ENCODE measurements around the gene GPR156.
"Not testable (repeated sequence)": the region's sequence is repeated elsewhere in the genome, so short reads cannot be mapped to it uniquely, and the experiment has no call there.

Gene GPR156

GRCh38 chr3:120157681-120158080, 127.3 kb downstream of the GPR156 start:
- TF ChIP-seq LEF1 (IDR thresholded peaks at IDR 0.05; ENCODE audit: borderline replicate concordance) (no peak), FOXM1 (IDR thresholded peaks at IDR 0.05; ENCODE audit: borderline replicate concordance) (no peak), TARDBP (IDR thresholded peaks at IDR 0.05) (no peak), BHLHE40 (IDR thresholded peaks at IDR 0.05; ENCODE audit: borderline replicate concordance) (no peak), L3MBTL2 (conservative IDR thresholded peaks at IDR 0.05) (no peak), SP1 (IDR thresholded peaks at IDR 0.05) (no peak), CTBP1 (IDR thresholded peaks at IDR 0.05; ENCODE audit: borderline replicate concordance) (no peak), ARNT (IDR thresholded peaks at IDR 0.05) (no peak), HDGF (IDR thresholded peaks at IDR 0.05; ENCODE audit: borderline replicate concordance) (no peak), FOXA1 (IDR thresholded peaks at IDR 0.05) (no peak), PKNOX1 (IDR thresholded peaks at IDR 0.05) (no peak), NFRKB (IDR thresholded peaks at IDR 0.05) (no peak), SUZ12 (IDR thresholded peaks at IDR 0.05) (no peak), ELF4 (IDR thresholded peaks at IDR 0.05) (no peak), FOXK2 (IDR thresholded peaks at IDR 0.05) (no peak), ZNF384 (IDR thresholded peaks at IDR 0.05) (no peak)
- no peak for DNase-seq (ENCODE audit: extremely low spot score)
- CTCF ChIA-PET: interaction anchor here (0.6 kb wide), 1 partner anchor 45 kb away, joined by 4 read pairs; no protein-coding TSS in a partner anchor
- POLR2A ChIA-PET: no interaction called here

GRCh38 chr3:120157113-120157512, 127.9 kb downstream of the GPR156 start:
- ChIA-PET POLR2A (no interaction called here), CTCF (no interaction called here)
- TF ChIP-seq LEF1 (IDR thresholded peaks at IDR 0.05; ENCODE audit: borderline replicate concordance) (no peak), L3MBTL2 (conservative IDR thresholded peaks at IDR 0.05) (no peak), FOXM1 (IDR thresholded peaks at IDR 0.05; ENCODE audit: borderline replicate concordance) (no peak), ARNT (IDR thresholded peaks at IDR 0.05) (no peak), BHLHE40 (IDR thresholded peaks at IDR 0.05; ENCODE audit: borderline replicate concordance) (no peak), NFRKB (IDR thresholded peaks at IDR 0.05) (no peak), TARDBP (IDR thresholded peaks at IDR 0.05) (no peak), FOXA1 (IDR thresholded peaks at IDR 0.05) (no peak), ZNF384 (IDR thresholded peaks at IDR 0.05) (no peak), SUZ12 (IDR thresholded peaks at IDR 0.05) (no peak), PKNOX1 (IDR thresholded peaks at IDR 0.05) (no peak), FOXK2 (IDR thresholded peaks at IDR 0.05) (no peak), CTBP1 (IDR thresholded peaks at IDR 0.05; ENCODE audit: borderline replicate concordance) (no peak), HDGF (IDR thresholded peaks at IDR 0.05; ENCODE audit: borderline replicate concordance) (no peak), ELF4 (IDR thresholded peaks at IDR 0.05) (no peak)
- no peak for DNase-seq (ENCODE audit: extremely low spot score)

GRCh38 chr3:120156699-120157098, 128.3 kb downstream of the GPR156 start:
- ChIA-PET POLR2A (no interaction called here), CTCF (no interaction called here)
- DNase-seq (ENCODE audit: extremely low spot score): no peak
- TF ChIP-seq ZNF384 (IDR thresholded peaks at IDR 0.05) (no peak), BHLHE40 (IDR thresholded peaks at IDR 0.05; ENCODE audit: borderline replicate concordance) (no peak), ELF4 (IDR thresholded peaks at IDR 0.05) (no peak), FOXM1 (IDR thresholded peaks at IDR 0.05; ENCODE audit: borderline replicate concordance) (no peak), SP1 (IDR thresholded peaks at IDR 0.05) (no peak), TARDBP (IDR thresholded peaks at IDR 0.05) (no peak), SUZ12 (IDR thresholded peaks at IDR 0.05) (no peak), LEF1 (IDR thresholded peaks at IDR 0.05; ENCODE audit: borderline replicate concordance) (no peak), CTBP1 (IDR thresholded peaks at IDR 0.05; ENCODE audit: borderline replicate concordance) (no peak), FOXA1 (IDR thresholded peaks at IDR 0.05) (no peak), ARNT (IDR thresholded peaks at IDR 0.05) (no peak), L3MBTL2 (conservative IDR thresholded peaks at IDR 0.05) (no peak), NFRKB (IDR thresholded peaks at IDR 0.05) (no peak), FOXK2 (IDR thresholded peaks at IDR 0.05) (no peak), PKNOX1 (IDR thresholded peaks at IDR 0.05) (no peak), HDGF (IDR thresholded peaks at IDR 0.05; ENCODE audit: borderline replicate concordance) (no peak)

GRCh38 chr3:120155694-120156093, 129.3 kb downstream of the GPR156 start:
- CTCF ChIA-PET; POLR2A ChIA-PET; DNase-seq (ENCODE audit: extremely low spot score): not testable (repeated sequence)

- TF ChIP-seq SUZ12 (IDR thresholded peaks at IDR 0.05) (no peak), LEF1 (IDR thresholded peaks at IDR 0.05; ENCODE audit: borderline replicate concordance) (no peak), BHLHE40 (IDR thresholded peaks at IDR 0.05; ENCODE audit: borderline replicate concordance) (no peak), HDGF (IDR thresholded peaks at IDR 0.05; ENCODE audit: borderline replicate concordance) (no peak), SP1 (IDR thresholded peaks at IDR 0.05) (no peak), ARNT (IDR thresholded peaks at IDR 0.05) (no peak), ZNF384 (IDR thresholded peaks at IDR 0.05) (no peak), CTBP1 (IDR thresholded peaks at IDR 0.05; ENCODE audit: borderline replicate concordance) (no peak), FOXM1 (IDR thresholded peaks at IDR 0.05; ENCODE audit: borderline replicate concordance) (no peak), ELF4 (IDR thresholded peaks at IDR 0.05) (no peak), FOXA1 (IDR thresholded peaks at IDR 0.05) (no peak), L3MBTL2 (conservative IDR thresholded peaks at IDR 0.05) (no peak), PKNOX1 (IDR thresholded peaks at IDR 0.05) (no peak), TARDBP (IDR thresholded peaks at IDR 0.05) (no peak), FOXK2 (IDR thresholded peaks at IDR 0.05) (no peak), NFRKB (IDR thresholded peaks at IDR 0.05) (no peak)
- CTCF ChIA-PET: no interaction called here
- no peak for DNase-seq (ENCODE audit: extremely low spot score)
- POLR2A ChIA-PET: no interaction called here
These were observed 129.9 kb downstream of the GPR156 start for GRCh38 chr3:120155108-120155507.

All from HEK293T (cell line).